GM23338 (cell line): ENCODE data around the gene TBCD. TPM values are rescaled to one million over a fixed set of nuclear protein-coding genes. Genes with fewer than 3 reads are reported as not detected.

Experiments
- ATAC-seq: fragments of 200-7000 bp; cut with Tn5 transposase; 3 replicates; pipeline ENCODE4 v1.9.1; 2020
- DNase-seq: peaks from one replicate; pipeline ENCODE4 v3.0.0-alpha.2; 2015; ENCODE audit warnings: low spot score
- H2AFZ ChIP-seq: fragments of 200-600 bp; sonication (generic); 2 replicates; pipeline ENCODE4 v1.8.0; 2016; ENCODE audit warnings: antibody characterized with exemption, mild to moderate bottlenecking, moderate library complexity
- H3F3A ChIP-seq: fragments of 200-600 bp; sonication (generic); replicated peaks from 2 replicates; pipeline ENCODE4 v1.8.0; 2017; ENCODE audit warnings: antibody characterized with exemption, mixed run types, low read depth
- H3K27ac ChIP-seq: fragments of 200-600 bp; sonication (generic); 2 replicates; pipeline ENCODE4 v1.6.1; 2016; ENCODE audit warnings: low read depth
- H3K27me3 ChIP-seq: fragments of 200-600 bp; sonication (generic); 2 replicates; pipeline ENCODE4 v1.8.0; 2016; ENCODE audit warnings: mild to moderate bottlenecking, mixed run types, moderate library complexity; ENCODE audit not compliant: insufficient read depth
- H3K36me3 ChIP-seq: fragments of 200-600 bp; sonication (generic); 2 replicates; pipeline ENCODE4 v1.8.0; 2016; ENCODE audit warnings: mild to moderate bottlenecking; ENCODE audit not compliant: insufficient read depth
- H3K4me1 ChIP-seq: fragments of 200-600 bp; sonication (generic); 2 replicates; pipeline ENCODE4 v1.8.0; 2016; ENCODE audit warnings: mild to moderate bottlenecking, moderate library complexity; ENCODE audit not compliant: insufficient read depth
- H3K4me2 ChIP-seq: fragments of 200-600 bp; sonication (generic); 2 replicates; pipeline ENCODE4 v1.7.1; 2017; ENCODE audit warnings: mixed run types
- H3K4me3 ChIP-seq: fragments of 200-600 bp; sonication (generic); 2 replicates; pipeline ENCODE4 v1.6.1; 2016; ENCODE audit warnings: mixed run types
- H3K79me2 ChIP-seq: fragments of 200-600 bp; sonication (generic); replicated peaks from 2 replicates; pipeline ENCODE4 v1.8.0; 2017; ENCODE audit warnings: mild to moderate bottlenecking; ENCODE audit not compliant: insufficient read depth
- H3K9me2 ChIP-seq: fragments of 200-600 bp; sonication (generic); 2 replicates; pipeline ENCODE4 v1.8.0; 2017; ENCODE audit not compliant: insufficient read depth
- H4K20me1 ChIP-seq: fragments of 200-600 bp; sonication (generic); replicated peaks from 2 replicates; pipeline ENCODE4 v1.8.0; 2017; ENCODE audit warnings: mild to moderate bottlenecking; ENCODE audit not compliant: insufficient read depth
- H3K27ac Mint-ChIP-seq: 2 replicates; pipeline ENCODE4 v1.8.0; 2020; ENCODE audit warnings: inconsistent platforms, mild to moderate bottlenecking, moderate library complexity, mixed read lengths
- H3K27me3 Mint-ChIP-seq: 3 replicates; pipeline ENCODE4 v1.8.0; 2022; ENCODE audit warnings: low read depth, mild to moderate bottlenecking, moderate library complexity, mixed read lengths, inconsistent platforms; ENCODE audit not compliant: insufficient read depth, poor library complexity
- H3K36me3 Mint-ChIP-seq: 3 replicates; pipeline ENCODE4 v1.8.0; 2021; ENCODE audit warnings: low read depth, mild to moderate bottlenecking, inconsistent platforms, moderate library complexity, mixed read lengths
- H3K4me1 Mint-ChIP-seq: 3 replicates; pipeline ENCODE4 v1.8.0; 2020; ENCODE audit warnings: mild to moderate bottlenecking, inconsistent platforms, mixed read lengths
- H3K4me3 Mint-ChIP-seq: 3 replicates; pipeline ENCODE4 v1.8.0; 2021; ENCODE audit warnings: moderate library complexity, mild to moderate bottlenecking, inconsistent platforms, mixed read lengths
- H3K9me3 Mint-ChIP-seq: 3 replicates; pipeline ENCODE4 v1.8.0; 2020; ENCODE audit warnings: moderate library complexity, mild to moderate bottlenecking, inconsistent platforms, mixed read lengths
- CREB1 ChIP-seq: fragments of 250-450 bp; sonication (Bioruptor Pico); IDR thresholded peaks from 2 replicates; pipeline ENCODE4 v1.5.0; 2020; ENCODE audit warnings: low read depth, mild to moderate bottlenecking, moderate library complexity
- EZH2 ChIP-seq: fragments of 200-600 bp; sonication (generic); IDR thresholded peaks from one replicate; pipeline ENCODE4 v1.8.0; 2017; ENCODE audit warnings: antibody characterized with exemption, mild to moderate bottlenecking, low read depth; ENCODE audit not compliant: unreplicated experiment
- EZH2phosphoT487 ChIP-seq: fragments of 200-600 bp; sonication (generic); IDR thresholded peaks from one replicate; pipeline ENCODE4 v1.8.1; 2018; ENCODE audit warnings: antibody characterized with exemption; ENCODE audit not compliant: unreplicated experiment
- JUNB ChIP-seq: IDR thresholded peaks from one replicate; pipeline ENCODE4 v1.6.1; 2016; ENCODE audit warnings: antibody characterized with exemption; ENCODE audit not compliant: unreplicated experiment
- POLR2AphosphoS5 ChIP-seq: IDR thresholded peaks from 2 replicates; pipeline ENCODE4 v1.6.1; 2016; ENCODE audit warnings: antibody characterized with exemption, low read depth
- REST ChIP-seq: IDR thresholded peaks from one replicate; pipeline ENCODE4 v1.6.1; 2018; ENCODE audit warnings: antibody characterized with exemption; ENCODE audit not compliant: unreplicated experiment
- STAT1 ChIP-seq: IDR thresholded peaks from one replicate; pipeline ENCODE4 v1.6.1; 2016; ENCODE audit warnings: antibody characterized with exemption; ENCODE audit not compliant: unreplicated experiment
- ZNF331 ChIP-seq: fragments of 250-450 bp; sonication (Bioruptor Pico); IDR thresholded peaks from 2 replicates; pipeline ENCODE4 v1.5.0; 2020; ENCODE audit warnings: low read depth, mild to moderate bottlenecking, moderate library complexity
- long read RNA-seq: library from polyadenylated mRNA; unstranded; transcript quantifications from one replicate; pipeline ENCODE4 v2.0.0, GENCODE V29; 2020; ENCODE audit not compliant: unreplicated experiment
- polyA plus RNA-seq: library from polyadenylated mRNA; unstranded; fragments of >200 nt; fragmentation: Nextera tagmentation; extraction: Ambion mirVana; gene quantifications from 2 replicates; pipeline ENCODE4 v1.2.1, GENCODE V29; 2016
- total RNA-seq: library from RNA; depleted of rRNA; stranded (reverse); fragments of >200 nt; shearing (Covaris generic); gene quantifications from 2 replicates; pipeline ENCODE4 v1.2.3, GENCODE V29; 2014; rRNA removed
- TF ChIP-seq, protein P1 (sequence below): IDR thresholded peaks from 2 replicates; pipeline ENCODE4 v1.6.1; 2016; ENCODE audit warnings: antibody characterized with exemption

The TBCD gene
- 116 and 122 TPM in 2 replicates for total RNA-seq
- 72.4 and 75.0 TPM in 2 replicates for polyA plus RNA-seq
- long read RNA-seq, full-length matches to known transcripts: 1 of 4 reads
- long read RNA-seq, partial matches to known transcripts: 2 of 4 reads
- long read RNA-seq, other reads (novel, unspliced or antisense): 1 of 4 reads

DNA sequence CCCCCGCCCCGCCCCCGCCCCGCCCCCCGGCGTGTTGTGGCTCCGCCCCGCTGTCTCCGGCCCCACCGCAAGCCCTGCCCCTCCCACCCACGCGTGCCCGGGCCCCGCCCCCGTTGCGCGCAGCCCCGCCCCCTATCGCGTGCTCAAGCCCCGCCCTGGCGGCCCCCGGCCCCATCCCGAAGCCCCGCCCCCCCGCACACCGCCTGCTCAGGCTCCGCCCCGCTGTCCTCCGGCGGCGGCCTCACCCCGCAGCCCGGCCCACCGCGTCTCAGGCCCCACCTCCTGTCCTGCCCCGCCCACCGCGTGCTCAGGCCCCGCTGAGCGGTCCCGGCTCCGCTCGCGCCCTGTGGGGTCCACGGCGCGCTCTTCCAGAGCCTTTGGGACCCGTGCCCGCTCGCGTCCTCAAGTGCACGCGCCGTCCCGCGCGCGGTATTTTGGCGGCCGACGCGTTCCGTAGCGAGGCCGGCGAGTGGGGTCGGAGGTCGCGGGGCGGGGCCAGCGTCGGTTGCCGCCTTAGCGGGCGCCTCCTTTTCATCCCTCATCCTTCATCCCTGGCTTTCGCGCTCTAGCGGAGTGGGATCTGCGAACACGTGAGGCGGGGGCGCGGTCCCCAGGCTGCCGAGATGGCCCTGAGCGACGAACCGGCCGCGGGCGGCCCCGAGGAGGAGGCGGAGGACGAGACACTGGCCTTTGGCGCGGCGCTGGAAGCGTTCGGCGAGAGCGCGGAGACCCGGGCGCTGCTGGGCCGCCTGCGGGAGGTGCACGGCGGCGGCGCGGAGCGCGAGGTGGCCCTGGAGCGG is at the start of gene TBCD:
TSS of gene TBCD (plus strand) at position 495 of the 800 bp plus-strand sequence. CDS start at position 624, 129 bp downstream.
- Mint-ChIP-seq H3K27me3 (peaks cover 22% of the 10 kb centered on the region), H3K4me3 (peak within 1 kb of the TSS; percentile 91), H3K4me1 (peaks cover 36% of the 10 kb centered on the region), H3K9me3 (peaks cover 7% of the 10 kb centered on the region; the same call in 2 of the 3 replicates), H3K36me3 (peaks cover 26% of the 10 kb centered on the region), H3K27ac (no peak within 1 kb of the TSS)
- TF ChIP-seq EZH2 (no peak), CREB1 (CRISPR knock-in tag) (peak; percentile 48; the same call in 1 of the 2 replicates), STAT1 (no peak), POLR2AphosphoS5 (peak; percentile 74)
- TF ChIP-seq, protein P1, sequence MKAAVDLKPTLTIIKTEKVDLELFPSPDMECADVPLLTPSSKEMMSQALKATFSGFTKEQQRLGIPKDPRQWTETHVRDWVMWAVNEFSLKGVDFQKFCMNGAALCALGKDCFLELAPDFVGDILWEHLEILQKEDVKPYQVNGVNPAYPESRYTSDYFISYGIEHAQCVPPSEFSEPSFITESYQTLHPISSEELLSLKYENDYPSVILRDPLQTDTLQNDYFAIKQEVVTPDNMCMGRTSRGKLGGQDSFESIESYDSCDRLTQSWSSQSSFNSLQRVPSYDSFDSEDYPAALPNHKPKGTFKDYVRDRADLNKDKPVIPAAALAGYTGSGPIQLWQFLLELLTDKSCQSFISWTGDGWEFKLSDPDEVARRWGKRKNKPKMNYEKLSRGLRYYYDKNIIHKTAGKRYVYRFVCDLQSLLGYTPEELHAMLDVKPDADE: 0 out of 2 replicates have a peak, but pooled peaks have one; percentile 65
- H3K36me3 ChIP-seq: peaks cover 2% of the 10 kb centered on the region; the same call in 1 of the 2 replicates
- H3F3A ChIP-seq: 0 out of 2 replicates have a peak, but pooled peaks cover 5% of the 10 kb centered on the region
- H3K4me1 ChIP-seq: peaks cover 24% of the 10 kb centered on the region
- no peaks in the 10 kb centered on the region; the same call in 1 of the 2 replicates for H4K20me1 ChIP-seq
- DNase-seq: peak; percentile 87
- H3K27ac ChIP-seq: no peak within 1 kb of the TSS
- no peaks in the 10 kb centered on the region for H3K9me2 ChIP-seq
- no peak within 1 kb of the TSS; the same call in 1 of the 2 replicates for H2AFZ ChIP-seq
- H3K4me2 ChIP-seq: peak within 1 kb of the TSS; percentile 96
- ATAC-seq: peak; percentile 42
- peaks cover 32% of the 10 kb centered on the region for H3K79me2 ChIP-seq
- H3K4me3 ChIP-seq: peak within 1 kb of the TSS; percentile 93
- peaks cover 17% of the 10 kb centered on the region for H3K27me3 ChIP-seq

GRCh38 chr17:82702231-82702927 is 49.5 kb upstream of the TBCD start:
- Histone ChIP-seq H3K79me2 (no peaks in the 10 kb centered on the region), H3K9me2 (no peaks in the 10 kb centered on the region), H2AFZ (no peak overlapping the region), H4K20me1 (no peaks in the 10 kb centered on the region), H3F3A (0 out of 2 replicates have a peak, but pooled peaks cover 6% of the 10 kb centered on the region), H3K4me2 (no peak overlapping the region), H3K4me1 (no peaks in the 10 kb centered on the region), H3K27me3 (peaks cover 15% of the 10 kb centered on the region), H3K4me3 (no peak overlapping the region), H3K36me3 (no peaks in the 10 kb centered on the region), H3K27ac (no peak overlapping the region)
- H3K36me3 Mint-ChIP-seq: no peaks in the 10 kb centered on the region; the same call in 2 of the 3 replicates
- no peak for ATAC-seq
- H3K4me1 Mint-ChIP-seq: no peaks in the 10 kb centered on the region
- no peaks in the 10 kb centered on the region for H3K9me3 Mint-ChIP-seq
- H3K27me3 Mint-ChIP-seq: peaks cover 13% of the 10 kb centered on the region
- TF ChIP-seq POLR2AphosphoS5 (no peak), JUNB (no peak), ZNF331 (CRISPR knock-in tag) (no peak), EZH2phosphoT487 (no peak), REST (no peak)
- TF ChIP-seq, protein P1: no peak
- no peak for DNase-seq
- H3K4me3 Mint-ChIP-seq: no peak overlapping the region; the same call in 2 of the 3 replicates
- H3K27ac Mint-ChIP-seq: no peak overlapping the region
